HG03135 (cell line): Measurements from ENCODE around the gene CD52.
"Not testable (repeated sequence)": the region's sequence is repeated elsewhere in the genome, so short reads cannot be mapped to it uniquely, and the experiment has no call there.

Experiments
- ATAC-seq: cut with Tn5 transposase; IDR thresholded peaks from one replicate; pipeline ENCODE4 v1.9.1; 2021; ENCODE audit warnings: mild to moderate bottlenecking, moderate library complexity; ENCODE audit not compliant: unreplicated experiment

CD52 gene

DNA sequence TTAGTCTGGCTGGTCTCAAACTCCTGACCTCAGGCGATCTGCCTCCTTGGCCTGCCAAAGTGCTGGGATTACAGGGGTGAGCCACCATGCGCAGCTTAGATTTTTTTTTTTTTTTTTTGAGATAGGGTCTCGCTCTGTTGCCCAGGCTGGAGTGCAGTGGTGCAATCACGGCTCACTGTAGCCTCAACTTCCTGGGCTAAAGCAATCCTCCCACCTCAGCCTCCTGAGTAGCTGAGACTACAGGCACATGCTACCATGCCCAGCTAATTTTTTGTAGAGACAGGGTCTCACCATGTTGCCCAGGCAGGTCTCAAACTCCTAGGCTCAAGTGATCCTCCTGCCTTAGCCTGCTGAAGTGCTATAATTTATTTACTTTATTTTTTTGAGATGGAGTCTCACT, 11.6 kb downstream of the CD52 start:
- ATAC-seq: not testable (repeated sequence)

DNA sequence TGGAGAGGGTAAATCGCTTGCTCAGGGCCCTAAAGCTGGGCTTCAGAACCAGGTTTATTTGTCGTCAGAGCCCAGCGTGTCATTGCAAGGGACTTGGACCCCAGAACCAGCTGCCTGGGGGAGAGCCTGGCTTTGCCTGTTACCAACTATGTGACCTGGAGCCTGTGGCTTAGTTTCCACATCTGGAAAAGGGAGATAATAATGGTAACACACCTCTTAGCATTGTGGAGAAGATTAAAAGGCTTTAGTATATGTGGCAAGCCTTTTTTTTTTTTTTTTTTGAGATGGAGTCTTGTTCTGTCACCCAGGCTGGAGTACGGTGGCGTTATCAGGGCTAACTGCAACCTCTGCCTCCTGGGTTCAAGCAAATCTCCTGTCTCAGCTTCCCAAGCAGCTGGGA, 12.5 kb downstream of the CD52 start:
- ATAC-seq: no peak

DNA sequence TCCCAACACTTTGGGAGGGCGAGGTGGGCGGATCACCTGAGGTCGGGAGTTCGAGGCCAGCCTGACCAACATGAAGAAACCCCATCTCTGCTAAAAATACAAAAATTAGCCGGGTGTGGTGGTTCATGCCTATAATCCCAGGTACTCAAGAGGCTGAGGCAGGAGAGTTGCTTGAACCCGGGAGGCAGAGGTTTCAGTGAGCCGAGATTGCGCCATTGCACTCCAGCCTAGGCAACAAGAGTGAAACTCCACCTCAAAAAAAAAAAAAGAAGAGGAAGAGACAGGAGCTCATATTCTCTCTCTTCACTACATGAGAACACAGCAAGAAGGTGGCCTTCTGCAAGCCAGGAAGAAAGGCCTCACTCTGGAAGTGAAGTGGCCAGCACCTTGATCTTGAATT, 15.6 kb downstream of the CD52 start:
- not testable (repeated sequence) for ATAC-seq

DNA sequence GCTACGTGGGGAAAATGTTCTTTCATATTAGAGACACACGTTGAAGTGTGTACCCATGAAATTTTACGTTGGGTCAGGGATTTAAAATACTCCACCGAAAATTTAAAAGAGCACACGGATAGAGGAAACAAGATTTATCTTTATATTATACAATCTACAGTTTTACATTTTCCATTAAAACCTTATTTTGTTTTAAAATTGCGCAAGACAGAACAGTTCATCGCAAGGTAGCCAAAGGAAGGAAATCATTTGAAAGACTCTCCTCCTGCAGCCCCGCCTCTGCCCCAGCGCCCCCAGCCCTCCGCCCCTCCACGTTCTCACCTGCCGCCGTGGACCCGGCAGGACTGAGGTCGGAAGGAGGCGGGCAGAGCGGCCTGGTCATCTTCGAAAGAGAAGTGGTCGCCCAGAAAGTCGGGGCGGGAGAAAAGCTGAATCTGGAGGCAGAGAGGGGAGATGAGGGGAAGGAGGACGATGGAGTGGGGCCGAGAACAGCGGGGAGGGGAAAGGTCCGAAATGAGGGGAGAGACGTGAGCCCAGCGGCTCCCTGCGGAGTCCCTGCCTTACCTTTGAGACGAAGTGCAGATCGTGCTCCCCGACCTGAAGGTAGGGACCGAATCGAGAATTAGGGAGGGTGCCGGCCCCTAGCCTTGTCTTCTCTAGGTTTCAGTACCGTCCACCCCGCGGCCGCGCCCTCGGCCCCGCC, 18.2 kb downstream of the CD52 start:
- no peak for ATAC-seq

DNA sequence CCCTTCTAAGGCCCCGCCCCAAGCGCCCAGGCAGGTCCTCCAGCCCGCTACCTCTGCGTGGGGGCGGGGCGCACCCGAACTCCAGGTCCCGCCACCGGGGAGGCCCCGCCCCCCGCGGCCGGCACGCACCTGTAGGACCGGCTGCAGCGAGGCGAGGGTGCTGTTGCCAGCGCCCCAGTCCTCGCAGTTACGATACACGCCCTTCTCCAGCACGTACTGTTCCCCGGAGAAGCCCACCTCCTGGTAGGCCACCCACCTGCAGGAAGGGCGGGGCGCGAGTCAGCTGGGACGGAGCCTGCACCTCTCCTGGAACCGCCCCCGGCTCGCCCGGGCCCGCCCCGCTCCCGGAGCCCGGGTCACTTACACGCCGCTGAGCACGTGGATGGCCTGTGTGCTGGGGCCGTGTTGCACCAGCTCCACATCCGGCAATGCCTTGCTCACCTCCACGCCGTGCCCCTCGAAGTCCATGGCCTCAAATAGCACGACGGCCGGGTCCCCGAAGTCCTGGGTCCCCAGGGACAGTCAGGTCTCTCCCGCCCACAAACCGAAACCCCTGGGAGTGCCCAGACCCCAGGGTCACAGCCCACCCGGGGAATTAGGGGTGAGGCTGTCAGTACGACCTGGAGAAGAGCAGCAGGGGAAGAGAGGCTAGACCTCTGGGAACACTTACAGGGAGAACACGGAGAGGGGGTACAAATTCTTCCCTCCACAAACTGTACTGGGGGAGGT, 18.9 kb downstream of the CD52 start:
- ATAC-seq: no peak

DNA sequence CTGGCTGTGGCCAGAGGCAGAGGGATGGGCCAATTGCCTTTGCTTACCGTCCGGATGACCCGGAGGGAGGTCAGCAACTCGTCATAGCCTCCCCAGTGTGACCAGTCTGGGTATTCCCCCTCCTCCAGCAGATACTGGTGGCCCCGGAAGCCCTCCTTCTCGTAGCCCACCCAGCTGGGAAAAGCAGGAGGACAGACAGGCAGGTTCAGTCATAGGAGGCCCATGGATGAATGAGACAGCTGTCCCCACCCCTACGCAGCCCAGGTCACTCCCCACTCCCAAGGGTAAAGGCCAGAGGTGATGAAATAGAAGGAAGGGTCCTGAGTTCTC, 19.4 kb downstream of the CD52 start:
- no peak for ATAC-seq

DNA sequence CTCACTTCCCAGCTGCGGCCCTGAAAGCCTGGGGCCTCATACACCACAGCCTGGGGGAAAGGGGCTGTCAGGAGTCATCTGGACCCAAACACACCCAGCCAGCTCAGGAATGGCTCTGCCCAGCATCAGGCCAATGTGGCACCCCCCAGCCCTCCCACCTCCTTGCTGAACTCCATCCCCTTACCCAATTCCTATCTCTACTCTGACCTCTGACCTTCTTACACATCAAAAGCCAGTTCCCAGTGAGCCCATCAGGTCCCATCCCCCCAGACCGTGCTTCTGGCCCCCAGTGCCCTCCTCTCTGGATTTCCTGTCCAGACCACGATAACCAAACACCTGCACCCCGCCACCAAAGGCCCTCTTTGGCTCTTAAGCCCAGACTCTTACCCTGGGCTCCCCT, 19.9 kb downstream of the CD52 start:
- no peak for ATAC-seq

DNA sequence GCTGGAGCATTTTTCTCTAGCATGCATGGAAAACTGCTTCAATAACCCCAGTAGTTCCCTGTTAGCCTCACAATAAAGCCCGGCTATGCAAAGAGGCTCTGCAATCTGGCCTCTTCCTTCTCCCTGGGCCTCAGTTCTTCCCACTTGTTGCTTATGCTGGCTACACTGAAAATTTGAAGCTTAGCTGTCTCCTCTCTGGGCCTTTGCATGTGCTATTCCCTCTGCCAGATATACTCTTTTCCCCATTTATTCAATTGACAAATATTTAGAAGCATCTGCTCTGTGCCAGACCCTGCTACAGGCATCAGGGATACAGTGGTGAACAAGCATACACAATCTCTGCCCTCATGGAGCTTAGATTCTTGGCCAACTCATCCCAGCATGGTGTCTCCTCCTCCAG, 20.9 kb downstream of the CD52 start:
- no peak for ATAC-seq

DNA sequence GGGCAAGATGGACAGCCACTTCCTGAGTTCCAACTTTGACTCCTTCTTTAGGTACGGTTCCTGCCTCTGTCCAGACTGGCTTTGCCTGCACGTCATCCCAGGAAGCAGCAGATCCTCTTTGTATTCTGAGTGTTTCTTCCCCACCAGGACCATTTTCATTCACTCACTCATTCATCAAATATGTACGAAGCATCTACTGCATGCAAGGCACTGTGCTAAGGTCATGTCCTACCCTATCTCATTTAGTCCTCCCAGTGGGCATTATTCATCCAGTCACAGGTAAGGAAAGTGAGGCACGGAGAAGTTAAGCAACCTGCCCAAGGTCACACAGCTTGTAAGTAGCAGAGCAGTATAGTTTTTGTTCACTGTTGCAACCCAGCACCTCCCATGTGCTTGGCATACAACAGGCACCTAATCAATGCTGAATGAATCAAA, 22.3 kb downstream of the CD52 start:
- ATAC-seq: no peak

DNA sequence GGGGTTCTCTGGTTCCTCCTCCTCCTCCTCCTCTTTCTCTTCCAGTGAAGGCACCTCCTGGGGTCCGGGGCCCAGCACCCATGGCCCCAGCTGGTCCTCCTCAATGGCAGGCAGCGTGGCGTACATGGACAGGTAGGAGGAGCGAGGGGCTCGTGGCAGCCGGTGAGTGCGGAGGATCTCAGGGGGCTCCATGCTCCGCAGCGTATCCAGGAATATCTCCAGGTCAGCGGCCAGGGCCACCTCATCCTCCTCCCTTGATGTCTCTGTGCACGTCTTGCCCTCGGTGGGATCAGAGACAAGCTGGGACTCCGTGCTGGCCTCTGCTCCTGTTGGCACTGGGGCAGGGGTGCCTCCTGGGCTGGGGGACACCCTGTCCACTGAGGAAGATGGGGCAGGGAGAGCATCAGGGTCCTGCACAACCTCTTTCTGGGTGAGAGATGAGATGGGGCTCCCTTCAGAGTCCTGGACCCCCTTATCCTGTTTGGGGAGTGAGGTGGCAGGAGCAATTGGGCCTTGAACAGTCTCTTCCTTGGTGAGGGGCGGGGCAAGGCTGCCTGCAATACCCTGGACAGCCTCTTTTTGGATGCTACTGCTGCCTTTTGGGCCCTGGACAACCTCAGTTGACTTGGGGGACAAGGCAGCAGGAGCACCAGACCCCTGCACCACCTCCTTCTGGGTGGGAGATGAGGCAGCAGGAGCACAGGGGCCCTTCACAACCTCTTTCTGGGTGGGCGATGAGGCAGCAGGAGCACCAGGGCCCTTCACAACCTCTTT, 26.6 kb downstream of the CD52 start:
- ATAC-seq: no peak

DNA sequence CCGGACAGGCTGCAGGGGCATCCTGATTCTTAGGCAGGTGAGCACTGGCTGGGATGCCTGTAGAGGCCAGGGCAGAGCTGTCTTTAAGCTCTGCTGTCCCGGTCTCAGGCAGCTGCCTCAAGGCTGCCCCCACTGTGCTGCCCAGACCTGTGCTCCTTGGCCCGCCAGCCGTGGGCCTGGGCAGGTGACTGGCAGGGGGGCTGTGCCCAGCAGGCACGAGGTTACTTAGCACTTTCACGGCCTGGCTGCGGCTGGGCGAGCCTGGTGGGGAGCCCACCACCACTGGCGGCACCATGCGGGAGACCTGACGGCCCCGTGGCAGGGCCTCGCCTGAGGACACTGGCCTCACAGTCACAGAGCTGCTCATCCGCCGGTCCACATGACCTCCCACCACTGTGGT, 28.0 kb downstream of the CD52 start:
- ATAC-seq: no peak

DNA sequence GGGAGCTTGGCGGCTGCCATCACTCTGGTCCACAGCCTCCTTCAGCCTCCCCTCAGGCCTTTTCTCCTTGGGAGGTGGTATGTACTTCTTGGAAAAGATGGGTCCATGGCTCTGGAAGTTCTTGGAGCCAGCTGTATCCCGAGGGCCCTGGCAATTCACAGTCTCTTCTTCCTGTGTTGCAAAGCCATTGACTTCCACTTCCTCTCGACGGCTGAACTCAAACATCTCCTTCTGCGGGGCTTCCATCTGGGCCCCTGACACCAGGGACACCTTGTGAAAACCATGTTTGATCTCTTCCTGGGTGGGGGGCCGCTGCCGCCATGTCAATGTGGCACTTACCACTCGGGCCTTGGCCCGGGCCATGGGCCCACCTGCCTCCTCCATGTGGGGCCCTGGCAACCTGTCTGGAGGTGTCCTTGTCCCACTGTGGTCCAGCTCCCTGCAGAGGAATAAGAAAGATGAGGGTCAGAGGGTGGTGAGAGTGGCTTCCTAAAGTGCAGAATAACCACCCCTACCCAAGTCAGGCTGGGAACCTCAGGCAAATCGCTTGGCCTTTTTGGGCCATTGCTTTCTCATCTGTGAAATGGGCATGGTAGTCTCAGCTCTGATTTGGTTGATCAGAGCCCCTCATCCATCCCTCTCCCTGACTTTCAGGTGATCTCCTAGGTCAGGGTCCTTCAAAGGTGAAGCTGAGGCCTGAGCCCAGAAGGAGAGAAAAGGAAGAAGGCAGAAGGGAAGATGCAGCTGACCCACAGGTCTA, 28.7 kb downstream of the CD52 start:
- no peak for ATAC-seq

DNA sequence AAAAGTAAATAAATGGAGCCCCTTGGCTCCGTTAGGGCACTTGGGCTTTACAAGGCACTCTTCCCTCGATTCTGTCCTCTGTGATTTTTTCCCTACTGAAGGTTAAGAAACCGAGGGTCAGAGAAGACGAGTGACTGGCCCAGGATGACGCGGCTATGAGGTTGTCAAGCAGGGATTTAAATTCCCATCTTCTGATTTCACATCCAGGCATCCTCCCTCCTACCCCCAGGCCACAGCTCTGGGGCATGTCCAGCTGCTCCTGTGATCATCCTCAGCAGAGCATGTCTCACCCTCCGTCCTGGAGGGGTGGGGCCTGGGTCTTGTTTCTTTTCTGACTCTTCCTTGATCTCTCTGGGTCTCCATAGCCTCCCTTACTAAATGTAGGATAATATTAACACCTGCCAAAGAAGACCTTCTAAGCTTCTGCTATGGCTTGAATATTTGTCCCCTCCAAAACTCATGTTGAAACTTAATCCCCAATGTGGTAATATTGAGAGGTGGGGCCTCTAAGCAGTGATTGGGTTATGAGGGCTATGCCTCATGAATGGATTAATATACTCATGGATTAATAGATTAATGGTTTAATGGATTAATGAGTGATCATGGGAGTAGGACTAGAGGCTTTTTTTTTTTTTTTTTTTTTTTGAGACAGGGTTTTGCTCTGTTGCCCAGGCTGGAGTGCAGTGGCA, 31.6 kb downstream of the CD52 start:
- ATAC-seq: no peak

DNA sequence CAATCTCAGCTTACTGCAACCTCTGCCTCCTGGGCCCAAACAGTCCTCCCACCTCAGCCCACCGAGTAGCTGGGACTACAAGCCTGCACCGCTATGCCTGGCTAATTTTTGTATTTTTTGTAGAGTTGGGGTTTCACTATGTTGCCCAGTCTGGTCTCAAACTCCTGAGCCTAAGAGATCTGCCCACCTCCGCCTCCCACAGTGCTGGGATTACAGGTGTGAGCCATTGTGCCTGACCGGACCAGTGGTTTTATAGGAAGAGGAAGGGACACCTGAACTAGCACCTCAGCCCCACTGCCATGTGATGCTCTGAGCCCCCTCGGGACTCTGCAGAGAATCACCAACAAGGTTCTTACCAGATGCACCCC, 32.1 kb downstream of the CD52 start:
- no peak for ATAC-seq

DNA sequence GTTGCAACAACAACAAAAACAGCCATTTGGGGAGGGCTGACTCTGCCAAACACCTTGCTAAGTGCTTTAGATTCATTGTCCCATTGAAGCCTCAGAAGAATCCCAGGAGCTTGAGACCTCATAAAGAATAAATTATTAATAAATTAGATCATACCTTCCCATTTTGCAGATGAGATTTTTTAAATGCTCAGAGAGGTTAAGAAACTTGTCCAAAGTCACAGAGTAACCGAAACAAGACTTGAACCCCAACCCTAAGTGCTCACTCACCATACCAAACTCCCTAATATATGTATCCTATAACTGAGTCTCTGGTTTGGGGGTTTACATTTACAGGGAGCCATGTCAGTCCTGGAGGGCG, 32.6 kb downstream of the CD52 start:
- ATAC-seq: no peak

DNA sequence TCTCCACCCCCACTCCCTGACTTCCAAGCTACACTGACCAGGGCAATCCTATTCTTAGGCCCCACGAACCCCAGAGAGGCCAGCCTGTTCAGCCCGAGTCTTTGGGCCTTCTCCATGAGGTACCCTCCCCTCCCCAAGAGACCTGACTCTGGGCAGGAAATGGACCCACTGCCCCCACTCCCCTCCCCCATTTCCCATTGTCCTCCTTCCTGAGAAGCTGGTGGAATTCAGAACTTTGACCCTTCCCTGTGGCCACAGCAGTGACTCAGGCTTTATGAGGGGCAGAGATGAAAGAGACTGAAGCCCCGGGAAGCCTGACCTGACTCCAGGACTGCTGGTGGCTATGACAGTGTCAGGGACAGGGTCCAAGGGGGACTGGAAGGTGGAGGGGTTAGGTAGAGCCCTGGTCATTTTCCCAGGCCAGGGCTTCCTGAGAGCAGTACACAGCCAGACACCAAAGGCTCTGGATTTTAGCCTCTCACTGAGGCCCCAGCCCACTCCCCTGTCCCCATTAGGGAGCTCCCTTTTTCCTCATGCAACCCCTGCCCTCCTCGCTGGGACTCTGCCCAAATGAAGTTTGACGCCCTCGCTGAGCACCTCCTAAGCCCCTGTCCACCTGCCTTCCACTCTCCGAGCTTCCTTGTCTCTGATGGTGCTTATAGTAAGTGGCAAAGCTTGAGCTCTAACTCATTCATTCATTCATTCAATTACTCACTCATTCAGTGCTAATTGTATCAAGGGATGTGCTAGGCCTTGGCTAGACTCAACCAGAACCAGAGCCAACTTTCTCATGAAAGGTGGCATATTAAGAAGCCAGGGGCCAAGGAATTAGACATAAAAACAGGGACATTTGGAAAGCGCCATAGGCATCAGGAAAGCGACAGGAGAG, 33.2 kb downstream of the CD52 start:
- ATAC-seq: no peak

DNA sequence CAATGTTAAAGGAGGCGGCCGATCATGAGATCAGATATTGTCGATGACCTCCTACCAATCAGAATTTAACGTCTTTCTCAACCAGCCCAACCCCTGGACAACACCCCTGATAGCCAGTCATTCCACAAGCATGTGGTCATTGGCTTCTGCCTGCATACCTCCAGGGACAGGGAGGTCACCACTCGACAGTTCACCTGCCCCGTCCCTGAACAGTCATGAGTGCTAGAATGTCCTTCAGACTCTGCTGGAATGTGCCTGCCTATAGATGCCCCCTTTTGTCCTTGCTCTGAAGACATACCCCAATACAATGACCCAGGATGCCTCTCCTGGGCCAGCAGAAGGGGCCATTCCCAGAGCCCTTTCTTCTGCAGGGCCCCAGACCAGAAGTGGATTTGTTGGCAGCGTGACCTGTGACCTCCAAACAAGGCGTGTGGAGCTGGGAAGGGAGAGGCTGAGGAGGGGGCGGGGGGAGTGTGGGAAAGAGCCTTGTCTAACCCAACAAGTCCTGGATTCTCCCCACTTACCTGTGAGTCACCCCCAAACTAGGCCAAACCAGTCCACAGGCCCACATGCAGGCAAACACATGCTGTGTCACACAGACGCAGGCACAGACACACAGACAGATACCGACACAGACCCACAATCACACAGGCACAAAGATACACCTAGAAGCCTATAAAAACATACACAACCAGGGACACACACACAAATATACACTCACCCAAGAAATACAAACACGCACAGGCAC, 34.0 kb downstream of the CD52 start:
- ATAC-seq: no peak

DNA sequence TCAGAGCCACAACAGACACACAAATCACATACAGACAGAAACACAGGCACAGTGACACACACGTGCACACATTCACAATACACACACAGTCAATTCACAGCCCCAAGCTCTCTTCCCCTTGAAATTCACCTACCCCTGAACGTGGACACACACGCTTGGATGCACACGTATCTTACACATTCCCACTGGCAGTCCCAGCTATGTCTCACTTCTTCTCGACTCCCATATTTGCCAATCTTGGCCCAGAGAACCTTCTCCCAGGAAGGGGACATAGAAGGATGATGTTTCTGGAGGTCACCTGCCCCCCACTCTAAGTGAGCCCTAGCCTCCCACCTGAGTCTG, 34.6 kb downstream of the CD52 start:
- ATAC-seq: no peak

DNA sequence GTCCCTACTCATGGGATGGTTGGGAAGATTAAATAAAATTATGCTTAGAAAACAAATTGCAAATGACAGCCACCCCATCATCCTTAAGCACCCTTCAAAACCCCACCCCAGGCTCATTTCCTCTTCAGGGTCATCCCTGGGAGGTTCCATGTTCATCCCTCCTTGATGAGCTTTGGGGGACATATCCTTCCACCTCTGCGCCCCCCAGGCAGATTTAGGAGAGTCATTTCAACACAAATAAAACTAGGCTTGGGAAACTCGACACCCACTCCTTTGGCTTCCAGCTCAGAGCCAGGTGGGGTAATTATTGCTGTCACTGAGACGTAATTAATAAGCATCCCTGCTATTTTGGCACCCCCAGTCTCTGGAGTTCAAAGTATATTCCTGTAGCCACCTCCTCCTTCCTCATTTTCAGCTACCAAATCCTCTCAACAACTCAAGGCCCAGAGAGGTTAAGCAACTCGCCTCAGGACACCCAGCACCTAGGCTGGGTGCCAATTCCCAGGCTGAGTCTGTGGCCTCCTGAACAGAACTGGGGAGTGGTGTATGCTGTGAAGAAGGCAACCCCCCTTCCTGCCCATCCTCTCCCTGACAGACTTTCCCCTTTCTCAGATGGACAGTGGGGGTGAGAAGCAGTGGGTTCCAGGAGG, 35.6 kb downstream of the CD52 start:
- ATAC-seq: no peak
